Jurkat, Clone E6-1 (cell line): Measurements from ENCODE around the gene EXOC6.

Experiments
- DNase-seq: peaks from one replicate; pipeline ENCODE4 v3.0.0-alpha.2; 2011; ENCODE audit warnings: low read depth, low spot score
- H3K4me3 ChIP-seq: 2 replicates; pipeline ENCODE4 v1.5.1; 2011; ENCODE audit warnings: mild to moderate bottlenecking, low read length, control low read depth, moderate library complexity

The EXOC6 gene

GRCh38 chr10:92832121-92832520 is 16.2 kb upstream of the EXOC6 start:
- DNase-seq: no peak
- H3K4me3 ChIP-seq: no peak overlapping the region

- no peak for DNase-seq
- H3K4me3 ChIP-seq: no peak overlapping the region
These were observed 15.2 kb upstream of the EXOC6 start for GRCh38 chr10:92832998-92833650.

- H3K4me3 ChIP-seq: no peak overlapping the region
- DNase-seq: no peak
These were observed 14.0 kb upstream of the EXOC6 start for GRCh38 chr10:92834331-92834730.

GRCh38 chr10:92834986-92835385 is 13.3 kb upstream of the EXOC6 start:
- no peak for DNase-seq

GRCh38 chr10:92837456-92837855 is 10.9 kb upstream of the EXOC6 start:
- no peak overlapping the region for H3K4me3 ChIP-seq
- DNase-seq: no peak

More at GRCh38 chr10:92834986-92835385, 13.3 kb upstream of the EXOC6 start:
- H3K4me3 ChIP-seq: no peak overlapping the region

- no peak overlapping the region for H3K4me3 ChIP-seq
- peak; percentile 60 for DNase-seq
These were observed 8.9 kb upstream of the EXOC6 start for GRCh38 chr10:92839191-92840085.

- H3K4me3 ChIP-seq: no peak overlapping the region
- no peak for DNase-seq
These were observed 3.6 kb upstream of the EXOC6 start for GRCh38 chr10:92844746-92845145.

- H3K4me3 ChIP-seq: no peak overlapping the region
- no peak for DNase-seq
These were observed 2.4 kb upstream of the EXOC6 start for GRCh38 chr10:92845921-92846320.

GRCh38 chr10:92846344-92846743 is 2.0 kb upstream of the EXOC6 start:
- H3K4me3 ChIP-seq: no peak overlapping the region
- no peak for DNase-seq

- no peak for DNase-seq
- no peak overlapping the region for H3K4me3 ChIP-seq
These were observed 1.5 kb upstream of the EXOC6 start for GRCh38 chr10:92846854-92847201.

GRCh38 chr10:92847202-92847864 is 987 bp upstream of the EXOC6 start:
- no peak overlapping the region for H3K4me3 ChIP-seq
- no peak for DNase-seq

GRCh38 chr10:92848037-92848440 is 281 bp upstream of the EXOC6 start:
- DNase-seq: no peak
- H3K4me3 ChIP-seq: peak overlapping the region; percentile 71

GRCh38 chr10:92849234-92849525 is 860 bp downstream of the EXOC6 start:
- H3K4me3 ChIP-seq: peak overlapping the region; percentile 71
- DNase-seq: no peak

GRCh38 chr10:92849576-92850090 is 1.3 kb downstream of the EXOC6 start:
- H3K4me3 ChIP-seq: peak overlapping the region; percentile 71
- DNase-seq: no peak

GRCh38 chr10:92850185-92850584 is 1.9 kb downstream of the EXOC6 start:
- H3K4me3 ChIP-seq: no peak overlapping the region
- DNase-seq: no peak

- DNase-seq: no peak
- no peak overlapping the region for H3K4me3 ChIP-seq
These were observed 2.7 kb downstream of the EXOC6 start for GRCh38 chr10:92851003-92851402.

- no peak overlapping the region for H3K4me3 ChIP-seq
- no peak for DNase-seq
These were observed 7.2 kb downstream of the EXOC6 start for GRCh38 chr10:92855560-92855959.

- no peak overlapping the region for H3K4me3 ChIP-seq
- no peak for DNase-seq
These were observed 9.7 kb downstream of the EXOC6 start for GRCh38 chr10:92857904-92858514.

- DNase-seq: no peak
- H3K4me3 ChIP-seq: no peak overlapping the region
These were observed 18.9 kb downstream of the EXOC6 start for GRCh38 chr10:92867235-92867634.

- no peak for DNase-seq
- H3K4me3 ChIP-seq: no peak overlapping the region
These were observed 19.7 kb downstream of the EXOC6 start for GRCh38 chr10:92868036-92868435.
